WTC11 (cell line): ENCODE data around the gene LRRC47. TPM values are rescaled to one million over a fixed set of nuclear protein-coding genes. Genes with fewer than 3 reads are reported as not detected.

Experiments
- ATAC-seq: fragments of 200-7000 bp; cut with Tn5 transposase; 2 replicates; pipeline ENCODE4 v1.10.0; 2021; ENCODE audit warnings: mild to moderate bottlenecking, moderate library complexity
- CTCF ChIA-PET: fragments of 300-600 bp; sonication (Branson Sonifier 250); formaldehyde crosslinking; loops from one replicate; lab custom pipeline; 2021; ENCODE audit warnings: antibody characterized with exemption; lab: Charles Lee
- POLR2A ChIA-PET: fragments of 350-600 bp; sonication (Branson Sonifier 250); formaldehyde crosslinking; loops from one replicate; lab custom pipeline; 2021; ENCODE audit warnings: antibody characterized with exemption; lab: Charles Lee
- DNase-seq: peaks from one replicate; pipeline ENCODE4 v3.0.0; 2021; ENCODE audit warnings: low spot score
- H3K27ac Mint-ChIP-seq: 2 replicates; pipeline ENCODE4 v1.8.0; 2021; ENCODE audit warnings: mixed read lengths
- H3K27me3 Mint-ChIP-seq: 2 replicates; pipeline ENCODE4 v1.8.0; 2021; ENCODE audit warnings: low read depth, mild to moderate bottlenecking, moderate library complexity, mixed read lengths
- H3K36me3 Mint-ChIP-seq: 2 replicates; pipeline ENCODE4 v1.8.0; 2021; ENCODE audit warnings: mixed read lengths
- H3K4me1 Mint-ChIP-seq: 2 replicates; pipeline ENCODE4 v1.8.0; 2022; ENCODE audit warnings: mixed read lengths
- H3K4me3 Mint-ChIP-seq: 2 replicates; pipeline ENCODE4 v1.8.0; 2021; ENCODE audit warnings: mild to moderate bottlenecking, moderate library complexity, mixed read lengths
- H3K9me3 Mint-ChIP-seq: 2 replicates; pipeline ENCODE4 v1.8.0; 2021; ENCODE audit warnings: mixed read lengths
- AFF4 ChIP-seq: sonication (generic); formaldehyde crosslinking; IDR thresholded peaks from 2 replicates; pipeline ENCODE4 v1.8.1; 2023; ENCODE audit warnings: mild to moderate bottlenecking, missing genetic modification reagents, borderline replicate concordance
- CTCF ChIP-seq: fragments of 200-600 bp; IDR thresholded peaks from 2 replicates; pipeline ENCODE4 v1.8.0; 2022; ENCODE audit warnings: antibody characterized with exemption
- E2F1 ChIP-seq: sonication (generic); formaldehyde crosslinking; IDR thresholded peaks from 2 replicates; pipeline ENCODE4 v1.8.0; 2022; ENCODE audit warnings: mild to moderate bottlenecking, missing genetic modification reagents
- E2F5 ChIP-seq: sonication (generic); formaldehyde crosslinking; IDR thresholded peaks from 2 replicates; pipeline ENCODE4 v1.8.1; 2022; ENCODE audit warnings: mild to moderate bottlenecking, moderate library complexity, missing genetic modification reagents
- NFYB ChIP-seq: sonication (generic); formaldehyde crosslinking; conservative IDR thresholded peaks from 2 replicates; pipeline ENCODE4 v1.8.0; 2022; ENCODE audit warnings: low read depth, missing genetic modification reagents
- RORB ChIP-seq: fragments of 250-450 bp; sonication (Bioruptor Pico); IDR thresholded peaks from 2 replicates; pipeline ENCODE4 v1.9.0; 2021; ENCODE audit warnings: mild to moderate bottlenecking
- SMAD4 ChIP-seq: sonication (generic); formaldehyde crosslinking; IDR thresholded peaks from 2 replicates; pipeline ENCODE4 v1.8.0; 2022; ENCODE audit warnings: mild to moderate bottlenecking, missing genetic modification reagents
- TEAD4 ChIP-seq: sonication (generic); formaldehyde crosslinking; IDR thresholded peaks from 2 replicates; pipeline ENCODE4 v1.8.0; 2022; ENCODE audit warnings: mild to moderate bottlenecking, missing genetic modification reagents
- TP53 ChIP-seq: sonication (generic); formaldehyde crosslinking; IDR thresholded peaks from 2 replicates; pipeline ENCODE4 v1.8.1; 2023; ENCODE audit warnings: mild to moderate bottlenecking, missing genetic modification reagents
- ZBTB21 ChIP-seq: sonication (generic); formaldehyde crosslinking; IDR thresholded peaks from 2 replicates; pipeline ENCODE4 v1.8.1; 2023; ENCODE audit warnings: mild to moderate bottlenecking, missing genetic modification reagents, borderline replicate concordance
- ZBTB43 ChIP-seq: sonication (generic); formaldehyde crosslinking; IDR thresholded peaks from 2 replicates; pipeline ENCODE4 v1.8.1; 2023; ENCODE audit warnings: mild to moderate bottlenecking, missing genetic modification reagents
- ZNF671 ChIP-seq: fragments of 250-450 bp; sonication (Bioruptor Pico); IDR thresholded peaks from 2 replicates; pipeline ENCODE4 v1.8.0; 2021; ENCODE audit warnings: mild to moderate bottlenecking
- total RNA-seq: library from RNA; stranded (reverse); gene quantifications from 3 replicates; pipeline ENCODE4 v1.2.3, GENCODE V29; 2021
- TF ChIP-seq, protein P1 (sequence below): fragments of 250-450 bp; sonication (Bioruptor Pico); IDR thresholded peaks from 2 replicates; pipeline ENCODE4 v1.9.0; 2021; ENCODE audit warnings: mild to moderate bottlenecking
- TF ChIP-seq, protein P2 (sequence below): fragments of 250-450 bp; sonication (Bioruptor Pico); IDR thresholded peaks from 2 replicates; pipeline ENCODE4 v1.9.0; 2021; ENCODE audit warnings: mild to moderate bottlenecking
- TF ChIP-seq, protein P3 (sequence below): fragments of 250-450 bp; sonication (Bioruptor Pico); conservative IDR thresholded peaks from 2 replicates; pipeline ENCODE4 v1.9.0; 2021; ENCODE audit warnings: mild to moderate bottlenecking

LRRC47 gene
- total RNA-seq, 1 experiment from 2014 or later: 92.4 TPM

- ChIA-PET CTCF (interaction anchor here (0.6 kb wide), 1 partner anchor 385 kb away, joined by 3 read pairs; no protein-coding TSS in a partner anchor), POLR2A (no interaction called here)
- DNase-seq (no peak), ATAC-seq (no peak)
- no peaks in the 10 kb centered on the region for H3K4me1 Mint-ChIP-seq
- no peak overlapping the region; the same call in 1 of the 2 replicates for H3K27ac Mint-ChIP-seq
- TF ChIP-seq, protein P1, sequence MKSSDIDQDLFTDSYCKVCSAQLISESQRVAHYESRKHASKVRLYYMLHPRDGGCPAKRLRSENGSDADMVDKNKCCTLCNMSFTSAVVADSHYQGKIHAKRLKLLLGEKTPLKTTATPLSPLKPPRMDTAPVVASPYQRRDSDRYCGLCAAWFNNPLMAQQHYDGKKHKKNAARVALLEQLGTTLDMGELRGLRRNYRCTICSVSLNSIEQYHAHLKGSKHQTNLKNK: no peak
- TF ChIP-seq, protein P2, sequence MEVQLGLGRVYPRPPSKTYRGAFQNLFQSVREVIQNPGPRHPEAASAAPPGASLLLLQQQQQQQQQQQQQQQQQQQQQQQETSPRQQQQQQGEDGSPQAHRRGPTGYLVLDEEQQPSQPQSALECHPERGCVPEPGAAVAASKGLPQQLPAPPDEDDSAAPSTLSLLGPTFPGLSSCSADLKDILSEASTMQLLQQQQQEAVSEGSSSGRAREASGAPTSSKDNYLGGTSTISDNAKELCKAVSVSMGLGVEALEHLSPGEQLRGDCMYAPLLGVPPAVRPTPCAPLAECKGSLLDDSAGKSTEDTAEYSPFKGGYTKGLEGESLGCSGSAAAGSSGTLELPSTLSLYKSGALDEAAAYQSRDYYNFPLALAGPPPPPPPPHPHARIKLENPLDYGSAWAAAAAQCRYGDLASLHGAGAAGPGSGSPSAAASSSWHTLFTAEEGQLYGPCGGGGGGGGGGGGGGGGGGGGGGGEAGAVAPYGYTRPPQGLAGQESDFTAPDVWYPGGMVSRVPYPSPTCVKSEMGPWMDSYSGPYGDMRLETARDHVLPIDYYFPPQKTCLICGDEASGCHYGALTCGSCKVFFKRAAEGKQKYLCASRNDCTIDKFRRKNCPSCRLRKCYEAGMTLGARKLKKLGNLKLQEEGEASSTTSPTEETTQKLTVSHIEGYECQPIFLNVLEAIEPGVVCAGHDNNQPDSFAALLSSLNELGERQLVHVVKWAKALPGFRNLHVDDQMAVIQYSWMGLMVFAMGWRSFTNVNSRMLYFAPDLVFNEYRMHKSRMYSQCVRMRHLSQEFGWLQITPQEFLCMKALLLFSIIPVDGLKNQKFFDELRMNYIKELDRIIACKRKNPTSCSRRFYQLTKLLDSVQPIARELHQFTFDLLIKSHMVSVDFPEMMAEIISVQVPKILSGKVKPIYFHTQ (CRISPR knock-in tag): no peak
- TF ChIP-seq E2F5 (CRISPR knock-in tag) (no peak), TEAD4 (CRISPR knock-in tag) (no peak), AFF4 (CRISPR knock-in tag) (no peak), ZBTB21 (CRISPR knock-in tag) (no peak), E2F1 (no peak)
- no peaks in the 10 kb centered on the region for H3K9me3 Mint-ChIP-seq
- H3K27me3 Mint-ChIP-seq: no peaks in the 10 kb centered on the region
- peaks cover 15% of the 10 kb centered on the region for H3K36me3 Mint-ChIP-seq
- no peak overlapping the region for H3K4me3 Mint-ChIP-seq
Measured at GRCh38 chr1:3825356-3825755, 29.1 kb upstream of the LRRC47 start.

- CTCF ChIA-PET: interaction anchor here (0.6 kb wide), 1 partner anchor 385 kb away, joined by 3 read pairs; no protein-coding TSS in a partner anchor
- no peak for TF ChIP-seq TP53 (CRISPR knock-in tag)
- no peak for TF ChIP-seq SMAD4 (CRISPR knock-in tag)
- TF ChIP-seq, protein P3, sequence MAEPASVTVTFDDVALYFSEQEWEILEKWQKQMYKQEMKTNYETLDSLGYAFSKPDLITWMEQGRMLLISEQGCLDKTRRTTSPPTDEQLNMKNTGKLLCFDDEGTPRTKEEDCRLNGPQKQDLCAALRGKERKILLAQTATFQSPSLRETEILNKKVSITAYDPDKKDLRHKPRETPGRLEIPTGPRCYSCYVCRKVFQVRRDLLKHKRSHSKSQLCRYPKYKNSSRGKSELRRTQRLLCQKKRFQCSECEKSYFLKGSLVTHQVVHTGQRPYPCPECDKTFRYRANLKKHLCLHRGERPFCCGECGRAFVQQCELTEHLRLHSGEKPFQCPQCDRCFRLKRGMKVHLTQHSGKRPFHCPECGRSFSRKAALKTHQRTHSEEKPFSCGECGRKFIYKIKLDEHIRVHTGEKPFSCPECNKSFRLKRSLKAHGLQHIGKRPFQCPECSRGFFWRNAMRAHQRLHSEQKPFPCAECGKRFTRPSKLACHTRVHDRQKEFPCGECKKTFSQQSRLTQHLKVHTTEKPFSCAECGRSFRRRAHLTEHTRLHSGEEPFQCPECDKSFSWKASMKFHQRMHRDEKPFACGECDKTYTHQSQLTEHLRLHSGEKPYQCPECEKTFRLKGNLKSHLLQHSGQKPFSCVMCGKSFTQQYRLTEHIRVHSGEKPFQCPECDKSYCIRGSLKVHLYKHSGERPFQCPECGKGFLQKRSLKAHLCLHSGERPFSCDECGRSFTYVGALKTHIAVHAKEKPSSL (CRISPR knock-in tag): no peak
- no peak for TF ChIP-seq ZNF671 (CRISPR knock-in tag)
- no peak for TF ChIP-seq RORB
- TF ChIP-seq E2F5 (CRISPR knock-in tag): no peak
- no peak for TF ChIP-seq ZBTB43 (CRISPR knock-in tag)
- TF ChIP-seq CTCF: no peak
- no peak for TF ChIP-seq NFYB (CRISPR knock-in tag)
Measured at GRCh38 chr1:3824650-3825049, 28.4 kb upstream of the LRRC47 start.

More at GRCh38 chr1:3824650-3825049, 28.4 kb upstream of the LRRC47 start:
- no peak overlapping the region for H3K4me3 Mint-ChIP-seq
- DNase-seq (no peak), ATAC-seq (no peak)
- POLR2A ChIA-PET: no interaction called here
- no peaks in the 10 kb centered on the region for H3K9me3 Mint-ChIP-seq
- peaks cover 17% of the 10 kb centered on the region for H3K36me3 Mint-ChIP-seq
- no peaks in the 10 kb centered on the region for H3K27me3 Mint-ChIP-seq
- no peaks in the 10 kb centered on the region for H3K4me1 Mint-ChIP-seq
- H3K27ac Mint-ChIP-seq: no peak overlapping the region
